A673 (cell line): ENCODE measurements around the gene AFM. TPM values are rescaled to one million over a fixed set of nuclear protein-coding genes. Genes with fewer than 3 reads are reported as not detected.

Source experiments
- Bru-seq: library from RNA; stranded (reverse); fragments of 400-500 nt; gene quantifications from one replicate; lab custom pipeline; 2021; lab: Mats Ljungman, UMichigan
- BruChase-seq, 2 experiments: library from RNA; stranded (reverse); fragments of 400-500 nt; gene quantifications; one replicate each; lab custom pipeline; 2021; lab: Mats Ljungman, UMichigan
- BruUV-seq: library from RNA; stranded (reverse); fragments of 400-500 nt; replicated peaks from 2 replicates; lab custom pipeline; 2021; lab: Mats Ljungman, UMichigan
- CTCF ChIA-PET: fragments of 300-600 bp; sonication (Branson Sonifier 250); formaldehyde crosslinking; loops from one replicate; lab custom pipeline; 2022; ENCODE audit warnings: antibody characterized with exemption; lab: Charles Lee
- POLR2A ChIA-PET: fragments of 300-600 bp; sonication (Branson Sonifier 250); formaldehyde crosslinking; loops from one replicate; lab custom pipeline; 2022; ENCODE audit warnings: antibody characterized with exemption; ENCODE audit not compliant: low non-redundant PET; lab: Charles Lee
- DNase-seq: peaks from one replicate; pipeline ENCODE4 v3.0.0-alpha.2; 2015; ENCODE audit warnings: low spot score
- H3K27ac ChIP-seq: fragments of 200-600 bp; sonication (generic); 2 replicates; pipeline ENCODE4 v1.5.1; 2016; ENCODE audit warnings: mixed run types, low read depth, mild to moderate bottlenecking, mixed read lengths, antibody characterized with exemption, low read length; ENCODE audit not compliant: poor library complexity, severe bottlenecking
- H3K27me3 ChIP-seq: fragments of 200-600 bp; sonication (generic); replicated peaks from 2 replicates; pipeline ENCODE4 v1.6.1; 2017; ENCODE audit warnings: mixed run types, low read depth, mild to moderate bottlenecking, mixed read lengths, antibody characterized with exemption, low read length; ENCODE audit not compliant: insufficient read depth, poor library complexity
- H3K36me3 ChIP-seq: fragments of 200-600 bp; sonication (generic); 2 replicates; pipeline ENCODE4 v1.6.1; 2016; ENCODE audit warnings: mixed run types, mild to moderate bottlenecking, mixed read lengths, antibody characterized with exemption, low read length; ENCODE audit not compliant: insufficient read depth, poor library complexity, severe bottlenecking
- H3K4me1 ChIP-seq: fragments of 200-600 bp; sonication (generic); 2 replicates; pipeline ENCODE4 v1.6.1; 2017; ENCODE audit warnings: mixed run types, mild to moderate bottlenecking, mixed read lengths, antibody characterized with exemption, low read length; ENCODE audit not compliant: insufficient read depth, poor library complexity, severe bottlenecking
- H3K4me3 ChIP-seq: fragments of 200-600 bp; sonication (generic); 2 replicates; pipeline ENCODE4 v1.5.1; 2016; ENCODE audit warnings: low read depth, mixed run types, mild to moderate bottlenecking, mixed read lengths, low read length; ENCODE audit not compliant: poor library complexity, severe bottlenecking
- H3K9me3 ChIP-seq: fragments of 200-600 bp; sonication (generic); 2 replicates; pipeline ENCODE4 v1.6.1; 2016; ENCODE audit warnings: mixed run types, low read depth, mild to moderate bottlenecking, mixed read lengths, antibody characterized with exemption, low read length; ENCODE audit not compliant: poor library complexity, severe bottlenecking
- EZH2 ChIP-seq: fragments of 200-600 bp; sonication (generic); IDR thresholded peaks from 2 replicates; pipeline ENCODE4 v1.6.1; 2017; ENCODE audit warnings: borderline replicate concordance, low read depth, mild to moderate bottlenecking, mixed read lengths, antibody characterized with exemption, low read length; ENCODE audit not compliant: poor library complexity, severe bottlenecking
- intact Hi-C: fragments of 100-400 bp; cut with micrococcal nuclease; formaldehyde crosslinking; loops from one replicate; pipeline ENCODE4 v1.10.0; 2022; ENCODE audit not compliant: unreplicated experiment
- long read RNA-seq: library from polyadenylated mRNA; stranded (forward); transcript quantifications from one replicate; pipeline ENCODE4 v2.0.0, GENCODE V29; 2022
- total RNA-seq: library from RNA; stranded (reverse); gene quantifications from 2 replicates; pipeline ENCODE4 v1.2.3, GENCODE V29; 2021
- TF ChIP-seq, protein P1 (sequence below): fragments of 300-800, 200-600 bp; sonication (generic); conservative IDR thresholded peaks from 2 replicates; pipeline ENCODE4 v1.5.1; 2017; ENCODE audit warnings: low read depth, mild to moderate bottlenecking, antibody characterized with exemption, low read length, moderate library complexity, mixed read lengths

The AFM gene, protein sequence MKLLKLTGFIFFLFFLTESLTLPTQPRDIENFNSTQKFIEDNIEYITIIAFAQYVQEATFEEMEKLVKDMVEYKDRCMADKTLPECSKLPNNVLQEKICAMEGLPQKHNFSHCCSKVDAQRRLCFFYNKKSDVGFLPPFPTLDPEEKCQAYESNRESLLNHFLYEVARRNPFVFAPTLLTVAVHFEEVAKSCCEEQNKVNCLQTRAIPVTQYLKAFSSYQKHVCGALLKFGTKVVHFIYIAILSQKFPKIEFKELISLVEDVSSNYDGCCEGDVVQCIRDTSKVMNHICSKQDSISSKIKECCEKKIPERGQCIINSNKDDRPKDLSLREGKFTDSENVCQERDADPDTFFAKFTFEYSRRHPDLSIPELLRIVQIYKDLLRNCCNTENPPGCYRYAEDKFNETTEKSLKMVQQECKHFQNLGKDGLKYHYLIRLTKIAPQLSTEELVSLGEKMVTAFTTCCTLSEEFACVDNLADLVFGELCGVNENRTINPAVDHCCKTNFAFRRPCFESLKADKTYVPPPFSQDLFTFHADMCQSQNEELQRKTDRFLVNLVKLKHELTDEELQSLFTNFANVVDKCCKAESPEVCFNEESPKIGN
- 0.15 TPM in 1 of 2 replicates, not detected in the other for total RNA-seq
- percentile 20 among the genes with signal in this experiment for Bru-seq, nascent RNA
- percentile 12 among the genes with signal in this experiment for BruChase-seq, experiment 1, labeled RNA remaining after a 2-hour chase
- BruChase-seq, experiment 2, labeled RNA remaining after a 6-hour chase, result percentile 13 among the genes with signal in this experiment
- long read RNA-seq, partial matches to known transcripts, result 2 of 2 reads
- long read RNA-seq, other reads (novel, unspliced or antisense), result 0 of 2 reads

DNA sequence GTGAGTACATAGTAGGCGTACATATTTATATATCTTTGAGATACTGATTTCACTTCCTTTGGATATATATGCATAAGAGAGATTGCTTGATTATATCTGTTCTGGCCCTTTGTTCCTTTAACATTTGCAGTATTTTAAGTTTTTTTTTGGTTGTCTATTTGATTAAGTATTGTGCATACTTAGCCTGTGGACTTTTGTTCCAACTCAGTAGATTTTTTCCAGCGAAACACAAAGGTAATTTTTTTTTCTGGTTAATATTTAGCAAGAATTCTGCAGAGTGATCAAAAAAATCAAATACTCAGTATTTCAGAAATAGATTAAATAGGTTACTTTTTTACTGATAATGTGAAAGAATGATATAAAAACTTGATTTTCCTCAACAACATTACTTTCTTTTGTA, at the start of gene AFM:
AFM (plus strand) TSS at position 388 of the 400 bp plus-strand sequence. CDS start 31 bp downstream, outside the sequence.
- Histone ChIP-seq H3K4me3 (no peak within 1 kb of the TSS), H3K36me3 (no peaks in the 10 kb centered on the region), H3K27me3 (no peaks in the 10 kb centered on the region), H3K9me3 (no peaks in the 10 kb centered on the region), H3K27ac (no peak within 1 kb of the TSS), H3K4me1 (no peaks in the 10 kb centered on the region)
- DNase-seq, result no peak
- TF ChIP-seq EZH2, result no peak
- TF ChIP-seq, protein P1, sequence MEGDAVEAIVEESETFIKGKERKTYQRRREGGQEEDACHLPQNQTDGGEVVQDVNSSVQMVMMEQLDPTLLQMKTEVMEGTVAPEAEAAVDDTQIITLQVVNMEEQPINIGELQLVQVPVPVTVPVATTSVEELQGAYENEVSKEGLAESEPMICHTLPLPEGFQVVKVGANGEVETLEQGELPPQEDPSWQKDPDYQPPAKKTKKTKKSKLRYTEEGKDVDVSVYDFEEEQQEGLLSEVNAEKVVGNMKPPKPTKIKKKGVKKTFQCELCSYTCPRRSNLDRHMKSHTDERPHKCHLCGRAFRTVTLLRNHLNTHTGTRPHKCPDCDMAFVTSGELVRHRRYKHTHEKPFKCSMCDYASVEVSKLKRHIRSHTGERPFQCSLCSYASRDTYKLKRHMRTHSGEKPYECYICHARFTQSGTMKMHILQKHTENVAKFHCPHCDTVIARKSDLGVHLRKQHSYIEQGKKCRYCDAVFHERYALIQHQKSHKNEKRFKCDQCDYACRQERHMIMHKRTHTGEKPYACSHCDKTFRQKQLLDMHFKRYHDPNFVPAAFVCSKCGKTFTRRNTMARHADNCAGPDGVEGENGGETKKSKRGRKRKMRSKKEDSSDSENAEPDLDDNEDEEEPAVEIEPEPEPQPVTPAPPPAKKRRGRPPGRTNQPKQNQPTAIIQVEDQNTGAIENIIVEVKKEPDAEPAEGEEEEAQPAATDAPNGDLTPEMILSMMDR, result no peak
- CTCF ChIA-PET, result no interaction called here
- POLR2A ChIA-PET, result no interaction called here
- no TSS peak for BruUV-seq
- intact Hi-C loops, result no loop called here

DNA sequence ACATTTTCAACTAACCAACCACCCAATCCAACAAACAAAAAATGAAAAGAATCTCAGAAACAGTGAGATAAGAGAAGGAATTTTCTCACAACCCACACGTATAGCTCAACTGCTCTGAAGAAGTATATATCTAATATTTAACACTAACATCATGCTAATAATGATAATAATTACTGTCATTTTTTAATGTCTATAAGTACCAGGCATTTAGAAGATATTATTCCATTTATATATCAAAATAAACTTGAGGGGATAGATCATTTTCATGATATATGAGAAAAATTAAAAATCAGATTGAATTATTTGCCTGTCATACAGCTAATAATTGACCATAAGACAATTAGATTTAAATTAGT, 49.8 kb upstream of the AFM start:
- no TSS peak for BruUV-seq
- H3K4me3 ChIP-seq, result no peak overlapping the region
- no peaks in the 10 kb centered on the region for H3K27me3 ChIP-seq
- no peak for TF ChIP-seq EZH2
- TF ChIP-seq, protein P1, result no peak
- no peaks in the 10 kb centered on the region for H3K4me1 ChIP-seq
- no peaks in the 10 kb centered on the region for H3K36me3 ChIP-seq
- intact Hi-C loops, result no loop called here
- no peak overlapping the region for H3K27ac ChIP-seq
- ChIA-PET POLR2A (no interaction called here), CTCF (no interaction called here)
- DNase-seq, result no peak
- H3K9me3 ChIP-seq, result no peaks in the 10 kb centered on the region

DNA sequence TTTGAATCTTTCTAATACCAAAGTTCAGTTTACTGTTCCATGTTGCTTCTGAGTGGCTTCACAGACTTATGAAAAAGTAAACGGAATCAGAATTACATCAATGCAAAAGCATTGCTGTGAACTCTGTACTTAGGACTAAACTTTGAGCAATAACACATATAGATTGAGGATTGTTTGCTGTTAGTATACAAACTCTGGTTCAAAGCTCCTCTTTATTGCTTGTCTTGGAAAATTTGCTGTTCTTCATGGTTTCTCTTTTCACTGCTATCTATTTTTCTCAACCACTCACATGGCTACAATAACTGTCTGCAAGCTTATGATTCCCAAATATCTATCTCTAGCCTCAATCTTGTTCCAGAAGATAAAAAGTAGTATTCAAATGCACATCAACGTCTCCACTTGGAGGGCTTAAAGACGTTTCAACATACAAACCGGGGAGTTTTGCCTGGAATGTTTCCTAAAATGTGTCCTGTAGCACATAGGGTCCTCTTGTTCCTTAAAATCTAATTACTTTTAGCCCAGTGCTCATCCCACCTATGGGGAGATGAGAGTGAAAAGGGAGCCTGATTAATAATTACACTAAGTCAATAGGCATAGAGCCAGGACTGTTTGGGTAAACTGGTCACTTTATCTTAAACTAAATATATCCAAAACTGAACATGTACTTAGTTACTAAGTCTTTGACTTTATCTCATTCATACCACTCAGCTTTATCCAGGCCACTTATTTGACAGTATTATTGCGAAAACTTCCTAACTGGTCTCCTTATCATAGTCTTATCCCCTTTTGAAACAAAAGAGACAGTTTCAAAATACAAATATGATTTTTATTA, 49.2 kb upstream of the AFM start:
- H3K9me3 ChIP-seq, result no peaks in the 10 kb centered on the region
- POLR2A ChIA-PET, result no interaction called here
- TF ChIP-seq, protein P1, result no peak
- no peak for TF ChIP-seq EZH2

More for the DNA sequence above, 49.2 kb upstream of the AFM start:
- Histone ChIP-seq H3K36me3 (no peaks in the 10 kb centered on the region), H3K27ac (no peak overlapping the region), H3K4me1 (no peaks in the 10 kb centered on the region), H3K27me3 (no peaks in the 10 kb centered on the region), H3K4me3 (no peak overlapping the region)
- BruUV-seq, result no TSS peak
- no peak for DNase-seq
- CTCF ChIA-PET, result interaction anchor here (0.6 kb wide), 1 partner anchor 14 kb away, joined by 3 read pairs; no protein-coding TSS in a partner anchor
- intact Hi-C loops, result no loop called here
